Caco-2 (cell line): ENCODE measurements around the gene CHDH. TPM values are rescaled to one million over a fixed set of nuclear protein-coding genes. Genes with fewer than 3 reads are reported as not detected.

Source experiments
- BruUV-seq: library from RNA; stranded (reverse); fragments of 400-500 nt; replicated peaks from 2 replicates; lab custom pipeline; 2021; lab: Mats Ljungman, UMichigan
- CTCF ChIA-PET: fragments of 300-600 bp; sonication (Branson Sonifier 250); formaldehyde crosslinking; loops from one replicate; lab custom pipeline; 2022; ENCODE audit warnings: antibody characterized with exemption; lab: Charles Lee
- POLR2A ChIA-PET: fragments of 300-600 bp; sonication (Branson Sonifier 250); formaldehyde crosslinking; loops from one replicate; lab custom pipeline; 2022; ENCODE audit warnings: antibody characterized with exemption; lab: Charles Lee
- DNase-seq, 2 experiments: peaks; one replicate each; pipeline versions ENCODE4 v3.0.0 to v3.0.0-alpha.2; 2020 to 2022
- H3K27me3 ChIP-seq: replicated peaks from 2 replicates; pipeline ENCODE4 v1.6.0; 2011; ENCODE audit warnings: low read length; ENCODE audit not compliant: control insufficient read depth, insufficient read depth
- H3K36me3 ChIP-seq: 2 replicates; pipeline ENCODE4 v1.5.1; 2011; ENCODE audit warnings: low read length; ENCODE audit not compliant: control insufficient read depth, insufficient read depth
- H3K4me1 ChIP-seq: fragments of 250-450 bp; sonication (Bioruptor Pico); 2 replicates; pipeline ENCODE4 v1.5.1; 2020; ENCODE audit warnings: mild to moderate bottlenecking
- H3K4me3 ChIP-seq: 2 replicates; pipeline ENCODE4 v1.5.1; 2011; ENCODE audit warnings: low read depth, mild to moderate bottlenecking, control low read depth, low read length
- H3K9me3 ChIP-seq: fragments of 250-450 bp; sonication (Bioruptor Pico); 2 replicates; pipeline ENCODE4 v1.5.1; 2020; ENCODE audit warnings: mild to moderate bottlenecking, moderate library complexity
- H3K27ac Mint-ChIP-seq: one replicate; pipeline ENCODE4 v1.8.0; 2022; ENCODE audit warnings: mixed read lengths; ENCODE audit not compliant: unreplicated experiment
- H3K27me3 Mint-ChIP-seq: one replicate; pipeline ENCODE4 v1.8.0; 2022; ENCODE audit warnings: mixed read lengths; ENCODE audit not compliant: insufficient read depth, unreplicated experiment
- H3K36me3 Mint-ChIP-seq: one replicate; pipeline ENCODE4 v1.8.0; 2022; ENCODE audit warnings: mild to moderate bottlenecking, mixed read lengths; ENCODE audit not compliant: insufficient read depth, unreplicated experiment
- H3K4me1 Mint-ChIP-seq: one replicate; pipeline ENCODE4 v1.8.0; 2022; ENCODE audit warnings: low read depth, mixed read lengths; ENCODE audit not compliant: unreplicated experiment
- H3K4me3 Mint-ChIP-seq: one replicate; pipeline ENCODE4 v1.8.0; 2022; ENCODE audit warnings: mild to moderate bottlenecking, moderate library complexity, mixed read lengths; ENCODE audit not compliant: unreplicated experiment
- H3K9me3 Mint-ChIP-seq: one replicate; pipeline ENCODE4 v1.8.0; 2022; ENCODE audit warnings: mixed read lengths; ENCODE audit not compliant: unreplicated experiment
- CTCF ChIP-seq, 2 experiments: fragments of 200-600 bp in 1 of 2; IDR thresholded peaks; 1 replicate in 1 of 2; 2 replicates in 1 of 2; pipeline versions ENCODE4 v1.5.1 to v1.8.0; 2011 to 2022; ENCODE audit warnings: antibody characterized with exemption in 1 of 2, control low read depth in 1 of 2, inconsistent platforms in 1 of 2, low read depth in 1 of 2, low read length in 1 of 2, mild to moderate bottlenecking in 1 of 2, moderate library complexity in 1 of 2; ENCODE audit not compliant: insufficient read depth in 1 of 2, severe bottlenecking in 1 of 2, unreplicated experiment in 1 of 2
- intact Hi-C: fragments of 100-400 bp; cut with micrococcal nuclease; formaldehyde crosslinking; loops from one replicate; pipeline ENCODE4 v1.10.0; 2022; ENCODE audit not compliant: unreplicated experiment
- total RNA-seq: library from RNA; stranded (reverse); gene quantifications from 2 replicates; pipeline ENCODE4 v1.2.3, GENCODE V29; 2022

Gene CHDH
- total RNA-seq, 1 experiment from 2014 or later = 32.4 TPM

- Histone ChIP-seq H3K27me3 (no peaks in the 10 kb centered on the region), H3K4me3 (no peak overlapping the region), H3K36me3 (no peaks in the 10 kb centered on the region; the same call in 1 of the 2 replicates), H3K4me1 (peaks cover 4% of the 10 kb centered on the region; the same call in 1 of the 2 replicates), H3K9me3 (no peaks in the 10 kb centered on the region)
- Mint-ChIP-seq H3K9me3 (no peaks in the 10 kb centered on the region), H3K4me1 (peaks cover 5% of the 10 kb centered on the region), H3K36me3 (peaks cover 19% of the 10 kb centered on the region), H3K27ac (no peak overlapping the region), H3K27me3 (no peaks in the 10 kb centered on the region), H3K4me3 (no peak overlapping the region)
- BruUV-seq = no TSS peak
- intact Hi-C loops = no loop called here
- POLR2A ChIA-PET = no interaction called here
- DNase-seq = no peak
- no peak for TF ChIP-seq CTCF (IDR thresholded peaks at IDR 0.05; ENCODE audit: insufficient read depth in 1 of 2, low read depth in 1 of 2, low read length in 1 of 2, severe bottlenecking in 1 of 2, unreplicated experiment in 1 of 2)
- CTCF ChIA-PET = no interaction called here
Measured at GRCh38 chr3:53887446-53887845, 41.2 kb upstream of the CHDH start.

- DNase-seq = no peak
- Histone ChIP-seq H3K36me3 (no peaks in the 10 kb centered on the region; the same call in 1 of the 2 replicates), H3K4me3 (no peak overlapping the region), H3K4me1 (peaks cover 12% of the 10 kb centered on the region), H3K9me3 (no peaks in the 10 kb centered on the region), H3K27me3 (no peaks in the 10 kb centered on the region)
- POLR2A ChIA-PET = no interaction called here
- no peaks in the 10 kb centered on the region for H3K9me3 Mint-ChIP-seq
- intact Hi-C loops = no loop called here
- H3K4me1 Mint-ChIP-seq = peaks cover 15% of the 10 kb centered on the region
- H3K27ac Mint-ChIP-seq = no peak overlapping the region
- CTCF ChIA-PET = no interaction called here
- no peaks in the 10 kb centered on the region for H3K27me3 Mint-ChIP-seq
- no peak overlapping the region for H3K4me3 Mint-ChIP-seq
- BruUV-seq = no TSS peak
- peaks cover 27% of the 10 kb centered on the region for H3K36me3 Mint-ChIP-seq
- TF ChIP-seq CTCF (IDR thresholded peaks at IDR 0.05; ENCODE audit: insufficient read depth in 1 of 2, low read depth in 1 of 2, low read length in 1 of 2, severe bottlenecking in 1 of 2, unreplicated experiment in 1 of 2) = no peak
Measured at GRCh38 chr3:53885239-53885638, 39.0 kb upstream of the CHDH start.

GRCh38 chr3:53884623-53885022, 38.4 kb upstream of the CHDH start:
- H3K4me1 ChIP-seq = peaks cover 13% of the 10 kb centered on the region
- BruUV-seq = no TSS peak
- Mint-ChIP-seq H3K27ac (no peak overlapping the region), H3K4me3 (no peak overlapping the region), H3K4me1 (peaks cover 21% of the 10 kb centered on the region), H3K36me3 (peaks cover 29% of the 10 kb centered on the region), H3K9me3 (no peaks in the 10 kb centered on the region), H3K27me3 (no peaks in the 10 kb centered on the region)
- intact Hi-C loops = no loop called here
- H3K36me3 ChIP-seq = no peaks in the 10 kb centered on the region; the same call in 1 of the 2 replicates
- ChIA-PET CTCF (no interaction called here), POLR2A (no interaction called here)
- no peaks in the 10 kb centered on the region for H3K9me3 ChIP-seq
- no peak for TF ChIP-seq CTCF (IDR thresholded peaks at IDR 0.05; ENCODE audit: insufficient read depth in 1 of 2, low read depth in 1 of 2, low read length in 1 of 2, severe bottlenecking in 1 of 2, unreplicated experiment in 1 of 2)
- no peak overlapping the region for H3K4me3 ChIP-seq
- H3K27me3 ChIP-seq = no peaks in the 10 kb centered on the region
- no peak for DNase-seq
